ENCODE measurements around the gene RNF10. TPM values are rescaled to one million over a fixed set of nuclear protein-coding genes. Genes with fewer than 3 reads are reported as not detected.

The RNF10 gene
- total and polyA plus RNA-seq, 9 of the 15 experiments (the other 6 are each of a cell fraction or from before 2014, with no cell fraction given), result 43.0 to 139 (median 80.1) TPM

GRCh38 chr12:120588948-120589930 lies 55.1 kb downstream of the RNF10 start:
- WGBS (ENCODE audit: insufficient coverage, low coverage, missing lambda C conversion rate), result 43% methylated on average over 14 of the region's 17 CpGs
- no peak for ATAC-seq

More at GRCh38 chr12:120588948-120589930, 55.1 kb downstream of the RNF10 start:
- CTCF ChIA-PET (ENCODE audit: low intra/inter-chr PET ratio), result interaction anchor here (0.7 kb wide), 1 partner anchor 394 kb away, joined by 3 read pairs; no protein-coding TSS in a partner anchor
- Histone ChIP-seq H3K9ac (ENCODE audit: insufficient read depth in 1 of 2, low read depth in 2 of 2, low read length in 2 of 2) (peak overlapping the region in 1 of 2 experiments; percentile 48; a peak in 1 of 4 replicates), H4K20me1 (replicated peaks; ENCODE audit: control insufficient read depth, insufficient read depth, low read length) (no peaks in the 10 kb centered on the region), H3K4me1 (replicated peaks in 1 of 2; ENCODE audit: control insufficient read depth in 2 of 2, insufficient read depth in 2 of 2, low read length in 2 of 2) (peaks cover 0 to 13% of the 10 kb centered on the region in 2 experiments; a peak in 2 of 5 replicates), H3K4me2 (ENCODE audit: insufficient read depth, low read length) (no peak overlapping the region), H2AFZ (ENCODE audit: low read depth, low read length) (no peak overlapping the region), H3K9me1 (ENCODE audit: control insufficient read depth, insufficient read depth, low read length) (no peaks in the 10 kb centered on the region), H3K27ac (ENCODE audit: extremely low read depth, low read depth, low read length) (no peak overlapping the region), H3K9me3 (replicated peaks; ENCODE audit: control insufficient read depth, insufficient read depth, low read depth, low read length) (no peaks in the 10 kb centered on the region), H3K79me2 (ENCODE audit: control insufficient read depth, insufficient read depth, low read length) (no peaks in the 10 kb centered on the region), H3K36me3 (ENCODE audit: control insufficient read depth, insufficient read depth, low read length) (no peaks in the 10 kb centered on the region), H3K4me3 (no peak overlapping the region), H3K27me3 (ENCODE audit: control insufficient read depth in 2 of 2, insufficient read depth in 2 of 2, low read length in 2 of 2) (peaks cover 7 to 8% of the 10 kb centered on the region in 2 experiments; a peak in 3 of 5 replicates)
- no peak for FAIRE-seq
- POLR2A ChIA-PET, result interaction anchor here (0.5 to 1.3 kb wide), 6 partner anchors 8 to 298 kb away, joined by 3 to 6 read pairs (median 3); partner anchors contain the start of gene RNU4-2
- no TSS peak for BruUV-seq (replicated peaks)
- TF ChIP-seq ZNF197 (CRISPR knock-in tag; IDR thresholded peaks at IDR 0.05; ENCODE audit: low read depth) (no peak), RCOR1 (IDR thresholded peaks at IDR 0.05; ENCODE audit: borderline replicate concordance in 1 of 2, low read depth in 2 of 2, low read length in 2 of 2) (0 out of 4 replicates have a peak, but pooled peaks of 1 of the 2 experiments have one; percentile 26), HMBOX1 (IDR thresholded peaks at IDR 0.05) (0 out of 2 replicates have a peak, but pooled peaks have one; percentile 15), BCOR (IDR thresholded peaks at IDR 0.05) (peak; percentile 75), RBM25 (IDR thresholded peaks at IDR 0.05; ENCODE audit: low read depth, low read length, severe bottlenecking) (peak; percentile 76), USF1 (CRISPR knock-in tag; IDR thresholded peaks at IDR 0.05) (0 out of 2 replicates have a peak, but pooled peaks have one; percentile 3), ZBED1 (IDR thresholded peaks at IDR 0.05) (no peak), KDM1A (IDR thresholded peaks at IDR 0.05) (peak in 1 of 2 experiments; percentile 16; a peak in 1 of 4 replicates), ESRRA (IDR thresholded peaks at IDR 0.05; ENCODE audit: borderline replicate concordance, low read depth) (peak; percentile 79)
- intact Hi-C loops (cut with micrococcal nuclease) (no loop called here), in situ Hi-C loops (cut with MboI) (no loop called here)
- DNase-seq (ENCODE audit: extremely low read depth in 1 of 4, low spot score in 3 of 4), result no peak

Measured in K562 (cell line).